BLaER1 (cell line): ENCODE measurements around the gene ERC2.

Experiments used
- H3K27ac ChIP-seq: shearing (Covaris generic); formaldehyde crosslinking; 2 replicates; pipeline ENCODE4 v1.8.1; 2022
- H3K27me3 ChIP-seq: shearing (Covaris generic); formaldehyde crosslinking; 2 replicates; pipeline ENCODE4 v1.8.1; 2022
- H3K36me3 ChIP-seq: shearing (Covaris generic); formaldehyde crosslinking; 2 replicates; pipeline ENCODE4 v1.8.1; 2022
- H3K4me1 ChIP-seq: shearing (Covaris generic); formaldehyde crosslinking; 2 replicates; pipeline ENCODE4 v1.8.1; 2022
- H3K4me2 ChIP-seq: shearing (Covaris generic); formaldehyde crosslinking; 2 replicates; pipeline ENCODE4 v1.8.1; 2022
- H3K4me3 ChIP-seq: shearing (Covaris generic); formaldehyde crosslinking; 2 replicates; pipeline ENCODE4 v1.8.1; 2022
- H3K9ac ChIP-seq: shearing (Covaris generic); formaldehyde crosslinking; 2 replicates; pipeline ENCODE4 v1.8.1; 2022
- H3K9me3 ChIP-seq: shearing (Covaris generic); formaldehyde crosslinking; 2 replicates; pipeline ENCODE4 v1.8.1; 2022
- H4K20me1 ChIP-seq: shearing (Covaris generic); formaldehyde crosslinking; 2 replicates; pipeline ENCODE4 v1.8.1; 2022
- Cebpa-rat ChIP-seq: shearing (Covaris generic); IDR thresholded peaks from 2 replicates; pipeline ENCODE4 v1.8.1; 2022

The ERC2 gene

GRCh38 chr3:55749036-55749435 is 719.2 kb downstream of the ERC2 start:
- H3K4me1 ChIP-seq, result no peaks in the 10 kb centered on the region

GRCh38 chr3:55746808-55747413 is 721.4 kb downstream of the ERC2 start:
- H3K4me2 ChIP-seq, result no peak overlapping the region
- no peak overlapping the region for H3K4me3 ChIP-seq
- H3K9me3 ChIP-seq, result no peaks in the 10 kb centered on the region
- H3K9ac ChIP-seq, result no peak overlapping the region
- H3K4me1 ChIP-seq, result no peaks in the 10 kb centered on the region
- H3K27me3 ChIP-seq, result no peaks in the 10 kb centered on the region
- H3K36me3 ChIP-seq, result no peaks in the 10 kb centered on the region
- TF ChIP-seq Cebpa-rat, result no peak
- no peak overlapping the region for H3K27ac ChIP-seq
- no peaks in the 10 kb centered on the region for H4K20me1 ChIP-seq

More at GRCh38 chr3:55749036-55749435, 719.2 kb downstream of the ERC2 start:
- Histone ChIP-seq H3K9ac (no peak overlapping the region), H3K36me3 (no peaks in the 10 kb centered on the region), H3K9me3 (no peaks in the 10 kb centered on the region), H3K4me3 (no peak overlapping the region), H3K27me3 (no peaks in the 10 kb centered on the region), H3K27ac (no peak overlapping the region), H4K20me1 (no peaks in the 10 kb centered on the region), H3K4me2 (no peak overlapping the region)
- TF ChIP-seq Cebpa-rat, result no peak

GRCh38 chr3:55742832-55743136 is 725.5 kb downstream of the ERC2 start:
- TF ChIP-seq Cebpa-rat, result no peak

GRCh38 chr3:55742022-55742831 is 726.0 kb downstream of the ERC2 start:
- no peak for TF ChIP-seq Cebpa-rat
- H3K4me1 ChIP-seq, result no peaks in the 10 kb centered on the region
- no peaks in the 10 kb centered on the region for H3K9me3 ChIP-seq
- H3K9ac ChIP-seq, result no peak overlapping the region
- H4K20me1 ChIP-seq, result no peaks in the 10 kb centered on the region
- no peak overlapping the region for H3K4me2 ChIP-seq
- no peaks in the 10 kb centered on the region for H3K27me3 ChIP-seq
- H3K27ac ChIP-seq, result no peak overlapping the region
- H3K4me3 ChIP-seq, result no peak overlapping the region
- no peaks in the 10 kb centered on the region for H3K36me3 ChIP-seq

More at GRCh38 chr3:55742832-55743136, 725.5 kb downstream of the ERC2 start:
- no peak overlapping the region for H3K9ac ChIP-seq
- H3K27ac ChIP-seq, result no peak overlapping the region
- H3K4me2 ChIP-seq, result no peak overlapping the region
- H3K36me3 ChIP-seq, result no peaks in the 10 kb centered on the region
- no peak overlapping the region for H3K4me3 ChIP-seq
- H3K9me3 ChIP-seq, result no peaks in the 10 kb centered on the region
- no peaks in the 10 kb centered on the region for H3K4me1 ChIP-seq
- H3K27me3 ChIP-seq, result no peaks in the 10 kb centered on the region
- H4K20me1 ChIP-seq, result no peaks in the 10 kb centered on the region

GRCh38 chr3:55737186-55737585 is 731.1 kb downstream of the ERC2 start:
- no peaks in the 10 kb centered on the region for H4K20me1 ChIP-seq
- no peak overlapping the region for H3K4me3 ChIP-seq
- H3K27ac ChIP-seq, result no peak overlapping the region
- no peaks in the 10 kb centered on the region for H3K27me3 ChIP-seq
- TF ChIP-seq Cebpa-rat, result no peak
- no peaks in the 10 kb centered on the region for H3K4me1 ChIP-seq
- H3K9ac ChIP-seq, result no peak overlapping the region
- no peak overlapping the region for H3K4me2 ChIP-seq
- H3K9me3 ChIP-seq, result no peaks in the 10 kb centered on the region
- H3K36me3 ChIP-seq, result no peaks in the 10 kb centered on the region

GRCh38 chr3:55735976-55736375 is 732.3 kb downstream of the ERC2 start:
- H3K9me3 ChIP-seq, result no peaks in the 10 kb centered on the region
- no peak overlapping the region for H3K4me3 ChIP-seq
- no peak overlapping the region for H3K27ac ChIP-seq
- no peaks in the 10 kb centered on the region for H4K20me1 ChIP-seq
- no peaks in the 10 kb centered on the region for H3K36me3 ChIP-seq
- H3K4me1 ChIP-seq, result no peaks in the 10 kb centered on the region
- H3K9ac ChIP-seq, result no peak overlapping the region
- H3K27me3 ChIP-seq, result no peaks in the 10 kb centered on the region
- no peak overlapping the region for H3K4me2 ChIP-seq
- TF ChIP-seq Cebpa-rat, result no peak

- Histone ChIP-seq H3K36me3 (no peaks in the 10 kb centered on the region), H4K20me1 (no peaks in the 10 kb centered on the region), H3K27me3 (no peaks in the 10 kb centered on the region), H3K4me2 (no peak overlapping the region), H3K9ac (no peak overlapping the region), H3K4me1 (no peaks in the 10 kb centered on the region), H3K4me3 (no peak overlapping the region), H3K9me3 (no peaks in the 10 kb centered on the region), H3K27ac (no peak overlapping the region)
- TF ChIP-seq Cebpa-rat, result no peak
Observed at GRCh38 chr3:55731741-55732140, 736.5 kb downstream of the ERC2 start.

GRCh38 chr3:55729546-55729945 is 738.7 kb downstream of the ERC2 start:
- no peak for TF ChIP-seq Cebpa-rat
- Histone ChIP-seq H3K4me1 (no peaks in the 10 kb centered on the region), H3K27ac (no peak overlapping the region), H3K4me2 (no peak overlapping the region), H3K9me3 (no peaks in the 10 kb centered on the region), H4K20me1 (no peaks in the 10 kb centered on the region), H3K27me3 (no peaks in the 10 kb centered on the region), H3K9ac (no peak overlapping the region), H3K36me3 (no peaks in the 10 kb centered on the region), H3K4me3 (no peak overlapping the region)

- Histone ChIP-seq H3K4me1 (no peaks in the 10 kb centered on the region), H3K9me3 (no peaks in the 10 kb centered on the region), H3K36me3 (no peaks in the 10 kb centered on the region), H3K9ac (no peak overlapping the region), H3K4me2 (no peak overlapping the region), H3K4me3 (no peak overlapping the region), H3K27ac (no peak overlapping the region), H4K20me1 (no peaks in the 10 kb centered on the region), H3K27me3 (no peaks in the 10 kb centered on the region)
- no peak for TF ChIP-seq Cebpa-rat
Observed at GRCh38 chr3:55728461-55729100, 739.7 kb downstream of the ERC2 start.

GRCh38 chr3:55726501-55726775 is 741.8 kb downstream of the ERC2 start:
- no peaks in the 10 kb centered on the region for H4K20me1 ChIP-seq
- TF ChIP-seq Cebpa-rat, result no peak
- no peaks in the 10 kb centered on the region for H3K4me1 ChIP-seq
- no peak overlapping the region for H3K9ac ChIP-seq
- H3K4me2 ChIP-seq, result no peak overlapping the region
- H3K36me3 ChIP-seq, result no peaks in the 10 kb centered on the region
- no peak overlapping the region for H3K27ac ChIP-seq
- H3K9me3 ChIP-seq, result no peaks in the 10 kb centered on the region
- H3K4me3 ChIP-seq, result no peak overlapping the region
- H3K27me3 ChIP-seq, result no peaks in the 10 kb centered on the region
